HepG2 (cell line): ENCODE data around the gene OAS3.

ENCODE experiments used
- EP300 ChIP-seq, 3 experiments: sonication (generic) in 1 of 3; formaldehyde crosslinking in 1 of 3; IDR thresholded peaks; 2 replicates each; pipeline versions ENCODE4 v1.5.1 to v1.6.1; 2011 to 2020; ENCODE audit warnings: low read depth in 2 of 3, low read length in 2 of 3, borderline replicate concordance in 1 of 3, improper control_type of control experiment in 1 of 3, mild to moderate bottlenecking in 1 of 3, missing genetic modification reagents in 1 of 3, moderate library complexity in 1 of 3
- KAT2B ChIP-seq: fragments of 150-350 bp; IDR thresholded peaks from 2 replicates; pipeline ENCODE4 v1.6.1; 2014; ENCODE audit warnings: low read depth, low read length, borderline replicate concordance
- KDM1A ChIP-seq: IDR thresholded peaks from 2 replicates; pipeline ENCODE4 v1.6.1; 2016; ENCODE audit warnings: missing compliant biosample characterization
- MED8 ChIP-seq: sonication (generic); formaldehyde crosslinking; IDR thresholded peaks from 2 replicates; pipeline ENCODE4 v1.8.1; 2023; ENCODE audit warnings: mild to moderate bottlenecking, missing genetic modification reagents; ENCODE audit not compliant: insufficient replicate concordance
- PAF1 ChIP-seq: IDR thresholded peaks from 2 replicates; pipeline ENCODE4 v1.6.1; 2016; ENCODE audit warnings: missing genetic modification reagents, missing compliant biosample characterization
- PITX1 ChIP-seq: sonication (generic); formaldehyde crosslinking; IDR thresholded peaks from 2 replicates; pipeline ENCODE4 v1.5.1; 2020; ENCODE audit warnings: mild to moderate bottlenecking, missing genetic modification reagents
- RAD21 ChIP-seq: fragments of 450-650 bp; formaldehyde crosslinking; IDR thresholded peaks from 2 replicates; pipeline ENCODE4 v1.5.0; 2020; ENCODE audit warnings: mild to moderate bottlenecking
- SMAD9 ChIP-seq: sonication (generic); formaldehyde crosslinking; IDR thresholded peaks from 2 replicates; pipeline ENCODE4 v1.5.1; 2020; ENCODE audit warnings: mild to moderate bottlenecking, missing genetic modification reagents
- TAF15 ChIP-seq: fragments of 200-400 bp; formaldehyde crosslinking; IDR thresholded peaks from one replicate; pipeline ENCODE4 v1.6.1; 2018; ENCODE audit warnings: mild to moderate bottlenecking, low read depth, low read length; ENCODE audit not compliant: poor library complexity, severe bottlenecking
- ZNF253 ChIP-seq: sonication (generic); formaldehyde crosslinking; IDR thresholded peaks from 2 replicates; pipeline ENCODE4 v1.8.0; 2022; ENCODE audit warnings: mild to moderate bottlenecking, missing genetic modification reagents, borderline replicate concordance
- ZNF780A ChIP-seq: sonication (generic); formaldehyde crosslinking; IDR thresholded peaks from 2 replicates; pipeline ENCODE4 v1.8.0; 2022; ENCODE audit warnings: mild to moderate bottlenecking, missing genetic modification reagents, moderate library complexity
- ZSCAN29 ChIP-seq: sonication (generic); formaldehyde crosslinking; conservative IDR thresholded peaks from 2 replicates; pipeline ENCODE4 v1.4.0; 2020; ENCODE audit warnings: mild to moderate bottlenecking, missing genetic modification reagents
- TF ChIP-seq, protein P1 (sequence below): sonication (generic); formaldehyde crosslinking; IDR thresholded peaks from 2 replicates; pipeline ENCODE4 v1.5.0; 2020; ENCODE audit warnings: mild to moderate bottlenecking, missing genetic modification reagents, moderate library complexity

GRCh38 chr12:112979041-112979680 lies 40.9 kb downstream of the OAS3 start:
- TF ChIP-seq KAT2B (no peak), SMAD9 (CRISPR knock-in tag) (no peak), RAD21 (CRISPR knock-in tag) (no peak), ZNF780A (no peak), PAF1 (CRISPR knock-in tag) (no peak), MED8 (CRISPR knock-in tag) (no peak), ZSCAN29 (no peak), PITX1 (CRISPR knock-in tag) (no peak), EP300 (IDR thresholded peaks at IDR 0.05; ENCODE audit: low read depth in 2 of 2, low read length in 2 of 2) (no peak), EP300 (CRISPR knock-in tag; IDR thresholded peaks at IDR 0.05; ENCODE audit: borderline replicate concordance) (no peak), ZNF253 (CRISPR knock-in tag) (no peak), TAF15 (no peak), KDM1A (no peak)
- TF ChIP-seq, protein P1, sequence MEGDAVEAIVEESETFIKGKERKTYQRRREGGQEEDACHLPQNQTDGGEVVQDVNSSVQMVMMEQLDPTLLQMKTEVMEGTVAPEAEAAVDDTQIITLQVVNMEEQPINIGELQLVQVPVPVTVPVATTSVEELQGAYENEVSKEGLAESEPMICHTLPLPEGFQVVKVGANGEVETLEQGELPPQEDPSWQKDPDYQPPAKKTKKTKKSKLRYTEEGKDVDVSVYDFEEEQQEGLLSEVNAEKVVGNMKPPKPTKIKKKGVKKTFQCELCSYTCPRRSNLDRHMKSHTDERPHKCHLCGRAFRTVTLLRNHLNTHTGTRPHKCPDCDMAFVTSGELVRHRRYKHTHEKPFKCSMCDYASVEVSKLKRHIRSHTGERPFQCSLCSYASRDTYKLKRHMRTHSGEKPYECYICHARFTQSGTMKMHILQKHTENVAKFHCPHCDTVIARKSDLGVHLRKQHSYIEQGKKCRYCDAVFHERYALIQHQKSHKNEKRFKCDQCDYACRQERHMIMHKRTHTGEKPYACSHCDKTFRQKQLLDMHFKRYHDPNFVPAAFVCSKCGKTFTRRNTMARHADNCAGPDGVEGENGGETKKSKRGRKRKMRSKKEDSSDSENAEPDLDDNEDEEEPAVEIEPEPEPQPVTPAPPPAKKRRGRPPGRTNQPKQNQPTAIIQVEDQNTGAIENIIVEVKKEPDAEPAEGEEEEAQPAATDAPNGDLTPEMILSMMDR (CRISPR knock-in tag): no peak
